ENCODE measurements around the gene PEA15. TPM values are rescaled to one million over a fixed set of nuclear protein-coding genes. Genes with fewer than 3 reads are reported as not detected.

Gene PEA15
- total and polyA plus RNA-seq, 2 donors (not counting 1 experiment from before 2014, with no cell fraction given): 108 to 871 TPM

GRCh38 chr1:160193832-160194736 lies 11.1 kb upstream of the PEA15 start:
- H3K27me3 ChIP-seq (ENCODE audit: control insufficient read depth, insufficient read depth, low read length): peaks cover 6% of the 10 kb centered on the region
- H3K9me3 ChIP-seq (ENCODE audit: control insufficient read depth, insufficient read depth, low read depth, low read length): no peaks in the 10 kb centered on the region
- no peaks in the 10 kb centered on the region for H4K20me1 ChIP-seq (ENCODE audit: control insufficient read depth, extremely low read depth, insufficient read depth, low read length)
- no peaks in the 10 kb centered on the region for H3K4me1 ChIP-seq (ENCODE audit: control insufficient read depth, extremely low read depth, insufficient read depth, low read length)
- no peaks in the 10 kb centered on the region for H3K79me2 ChIP-seq (ENCODE audit: control insufficient read depth, insufficient read depth, low read length)
- H3K9ac ChIP-seq (ENCODE audit: insufficient read depth, low read length): no peak overlapping the region
- DNase-seq (ENCODE audit: low read depth in 2 of 2): no peak
- no peaks in the 10 kb centered on the region for H3K36me3 ChIP-seq (ENCODE audit: control insufficient read depth, insufficient read depth, low read length)
- TF ChIP-seq EZH2 (IDR thresholded peaks at IDR 0.05; ENCODE audit: low read length, missing control alignments): no peak
- TF ChIP-seq, protein P1, sequence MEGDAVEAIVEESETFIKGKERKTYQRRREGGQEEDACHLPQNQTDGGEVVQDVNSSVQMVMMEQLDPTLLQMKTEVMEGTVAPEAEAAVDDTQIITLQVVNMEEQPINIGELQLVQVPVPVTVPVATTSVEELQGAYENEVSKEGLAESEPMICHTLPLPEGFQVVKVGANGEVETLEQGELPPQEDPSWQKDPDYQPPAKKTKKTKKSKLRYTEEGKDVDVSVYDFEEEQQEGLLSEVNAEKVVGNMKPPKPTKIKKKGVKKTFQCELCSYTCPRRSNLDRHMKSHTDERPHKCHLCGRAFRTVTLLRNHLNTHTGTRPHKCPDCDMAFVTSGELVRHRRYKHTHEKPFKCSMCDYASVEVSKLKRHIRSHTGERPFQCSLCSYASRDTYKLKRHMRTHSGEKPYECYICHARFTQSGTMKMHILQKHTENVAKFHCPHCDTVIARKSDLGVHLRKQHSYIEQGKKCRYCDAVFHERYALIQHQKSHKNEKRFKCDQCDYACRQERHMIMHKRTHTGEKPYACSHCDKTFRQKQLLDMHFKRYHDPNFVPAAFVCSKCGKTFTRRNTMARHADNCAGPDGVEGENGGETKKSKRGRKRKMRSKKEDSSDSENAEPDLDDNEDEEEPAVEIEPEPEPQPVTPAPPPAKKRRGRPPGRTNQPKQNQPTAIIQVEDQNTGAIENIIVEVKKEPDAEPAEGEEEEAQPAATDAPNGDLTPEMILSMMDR (conservative IDR thresholded peaks at IDR 0.05 in 1 of 2, IDR thresholded peaks at IDR 0.05 in 1 of 2; ENCODE audit: low read depth in 1 of 2, low read length in 2 of 2): no peak
- H3K4me3 ChIP-seq (replicated peaks in 1 of 4; ENCODE audit: control extremely low read depth in 1 of 4, insufficient read depth in 1 of 4, low read depth in 3 of 4, low read length in 4 of 4): no peak overlapping the region
- no peak overlapping the region for H2AFZ ChIP-seq (ENCODE audit: low read length)
- no peak overlapping the region for H3K4me2 ChIP-seq (ENCODE audit: extremely low read depth, insufficient read depth, low read length)
- no peak overlapping the region for H3K27ac ChIP-seq (ENCODE audit: insufficient read depth, low read length)

GRCh38 chr1:160194737-160195059 lies 10.5 kb upstream of the PEA15 start:
- Histone ChIP-seq H3K4me1 (ENCODE audit: control insufficient read depth, extremely low read depth, insufficient read depth, low read length) (no peaks in the 10 kb centered on the region), H3K36me3 (ENCODE audit: control insufficient read depth, insufficient read depth, low read length) (no peaks in the 10 kb centered on the region), H3K27ac (ENCODE audit: insufficient read depth, low read length) (no peak overlapping the region), H2AFZ (ENCODE audit: low read length) (no peak overlapping the region), H3K27me3 (ENCODE audit: control insufficient read depth, insufficient read depth, low read length) (peaks cover 11% of the 10 kb centered on the region), H4K20me1 (ENCODE audit: control insufficient read depth, extremely low read depth, insufficient read depth, low read length) (no peaks in the 10 kb centered on the region), H3K4me3 (replicated peaks in 1 of 4; ENCODE audit: control extremely low read depth in 1 of 4, insufficient read depth in 1 of 4, low read depth in 3 of 4, low read length in 4 of 4) (no peak overlapping the region), H3K79me2 (ENCODE audit: control insufficient read depth, insufficient read depth, low read length) (no peaks in the 10 kb centered on the region), H3K9ac (ENCODE audit: insufficient read depth, low read length) (no peak overlapping the region), H3K4me2 (ENCODE audit: extremely low read depth, insufficient read depth, low read length) (no peak overlapping the region), H3K9me3 (ENCODE audit: control insufficient read depth, insufficient read depth, low read depth, low read length) (no peaks in the 10 kb centered on the region)
- DNase-seq (ENCODE audit: low read depth in 2 of 2): no peak
- no peak for TF ChIP-seq EZH2 (IDR thresholded peaks at IDR 0.05; ENCODE audit: low read length, missing control alignments)
- TF ChIP-seq, protein P1 (conservative IDR thresholded peaks at IDR 0.05 in 1 of 2, IDR thresholded peaks at IDR 0.05 in 1 of 2; ENCODE audit: low read depth in 1 of 2, low read length in 2 of 2): no peak

DNA sequence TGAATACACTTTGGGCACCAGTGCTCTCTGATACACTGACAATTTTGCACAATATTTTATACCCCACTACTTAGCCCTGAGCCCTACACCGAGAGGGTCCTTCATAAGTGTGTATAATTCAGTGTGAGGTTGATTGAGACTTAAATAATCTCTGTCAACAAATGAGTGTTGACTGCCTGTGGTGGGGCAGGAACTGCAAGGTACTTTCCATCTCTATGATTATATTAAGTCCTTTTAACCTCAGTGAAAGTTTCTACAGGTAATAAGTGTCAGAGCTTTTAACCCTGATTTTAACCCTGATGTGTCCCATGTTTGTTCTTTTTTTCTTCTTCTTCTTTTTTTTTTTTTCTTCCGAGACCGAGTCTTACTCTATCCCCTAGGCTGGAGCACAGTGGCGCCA lies 9.0 kb upstream of the PEA15 start:
- Histone ChIP-seq H3K27me3 (ENCODE audit: control insufficient read depth, insufficient read depth, low read length) (peaks cover 11% of the 10 kb centered on the region), H3K9ac (ENCODE audit: insufficient read depth, low read length) (no peak overlapping the region), H2AFZ (ENCODE audit: low read length) (no peak overlapping the region), H3K4me3 (replicated peaks in 1 of 4; ENCODE audit: control extremely low read depth in 1 of 4, insufficient read depth in 1 of 4, low read depth in 3 of 4, low read length in 4 of 4) (no peak overlapping the region), H3K36me3 (ENCODE audit: control insufficient read depth, insufficient read depth, low read length) (no peaks in the 10 kb centered on the region), H3K27ac (ENCODE audit: insufficient read depth, low read length) (no peak overlapping the region), H3K4me2 (ENCODE audit: extremely low read depth, insufficient read depth, low read length) (no peak overlapping the region), H4K20me1 (ENCODE audit: control insufficient read depth, extremely low read depth, insufficient read depth, low read length) (no peaks in the 10 kb centered on the region), H3K4me1 (ENCODE audit: control insufficient read depth, extremely low read depth, insufficient read depth, low read length) (no peaks in the 10 kb centered on the region), H3K9me3 (ENCODE audit: control insufficient read depth, insufficient read depth, low read depth, low read length) (no peaks in the 10 kb centered on the region), H3K79me2 (ENCODE audit: control insufficient read depth, insufficient read depth, low read length) (no peaks in the 10 kb centered on the region)
- DNase-seq (ENCODE audit: low read depth in 2 of 2): no peak
- TF ChIP-seq EZH2 (IDR thresholded peaks at IDR 0.05; ENCODE audit: low read length, missing control alignments): no peak
- TF ChIP-seq, protein P1 (conservative IDR thresholded peaks at IDR 0.05 in 1 of 2, IDR thresholded peaks at IDR 0.05 in 1 of 2; ENCODE audit: low read depth in 1 of 2, low read length in 2 of 2): no peak
